Kidney capillary endothelial cell (primary cell): ENCODE data around the gene C1orf167.

Source experiments
- DNase-seq: peaks from one replicate; pipeline ENCODE4 v3.0.0-alpha.2; 2018; ENCODE audit warnings: low spot score

The C1orf167 gene

DNA sequence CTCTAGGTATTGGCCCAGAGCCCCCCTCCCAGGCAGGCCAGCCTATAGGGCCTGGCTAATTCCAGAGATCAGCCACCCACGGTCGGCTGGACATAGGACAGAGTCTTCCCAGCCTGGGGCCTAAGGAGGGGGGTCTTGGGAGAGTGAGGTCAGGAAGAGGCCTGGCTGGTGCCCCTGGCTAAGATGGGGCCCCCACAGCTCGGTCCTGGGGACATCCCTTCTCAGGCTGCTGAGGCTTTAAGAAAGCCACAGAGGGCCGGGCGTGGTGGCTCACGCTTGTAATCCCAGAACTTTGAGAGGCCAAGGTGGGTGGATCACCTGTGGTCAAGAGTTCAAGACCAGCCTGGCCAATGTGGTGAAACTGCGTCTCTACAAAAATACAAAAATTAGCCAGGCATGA, 2.5 kb downstream of the C1orf167 start:
- no peak for DNase-seq

DNA sequence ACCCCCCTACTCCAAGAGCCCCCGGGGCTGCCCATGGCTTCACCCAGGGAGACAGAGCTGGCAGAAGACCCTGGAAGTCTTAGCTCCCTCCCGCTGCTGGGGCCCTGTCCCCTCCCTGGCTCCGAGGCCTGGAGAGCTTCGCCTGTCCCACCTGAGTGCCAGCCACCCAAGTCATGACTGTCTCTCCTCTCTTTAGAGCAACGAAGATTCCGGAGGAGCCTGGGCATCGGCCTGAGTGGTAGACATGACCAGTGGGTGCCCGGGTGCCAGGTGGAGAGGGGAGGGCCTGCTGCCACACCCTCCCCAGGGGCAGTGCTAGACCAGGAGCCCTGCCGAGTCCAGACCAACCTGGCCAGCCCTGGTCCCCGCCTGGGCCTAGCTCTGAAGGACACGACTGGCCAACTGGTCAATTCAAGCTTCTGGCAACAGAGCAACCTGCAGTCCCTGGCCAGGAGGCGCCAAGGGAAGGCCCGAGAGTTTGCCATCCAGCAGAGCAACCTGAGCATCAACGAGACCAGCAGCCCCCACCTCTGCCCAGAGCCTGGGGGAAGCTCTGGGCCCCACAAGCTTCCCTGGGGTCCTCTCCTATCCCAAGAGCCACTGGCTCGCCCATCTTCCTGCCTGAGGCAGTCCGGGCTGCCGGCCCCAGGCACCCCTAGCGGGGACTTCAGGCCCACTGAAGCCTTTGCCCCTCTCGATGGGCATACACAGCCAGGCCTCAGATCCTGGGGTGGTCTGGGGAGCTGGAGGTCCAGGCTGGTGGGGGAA, 3.9 kb downstream of the C1orf167 start:
- no peak for DNase-seq

DNA sequence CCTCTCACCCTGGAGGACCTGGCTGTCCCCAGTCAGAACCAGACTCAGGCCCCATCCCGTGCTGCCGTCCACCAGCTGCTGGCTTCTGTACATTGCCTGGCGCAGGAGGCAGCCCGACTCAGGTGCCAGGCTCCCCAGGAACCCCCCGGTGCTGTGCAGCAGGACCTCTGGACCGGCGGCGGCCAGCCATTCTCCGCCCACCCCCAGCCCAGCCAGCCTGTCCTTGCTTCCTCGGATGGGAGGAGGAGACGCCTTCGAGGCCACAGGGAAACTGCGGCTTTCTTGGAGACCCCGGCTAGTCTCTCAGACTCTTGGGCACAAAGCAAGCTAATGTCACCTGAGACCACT, 4.4 kb downstream of the C1orf167 start:
- no peak for DNase-seq

DNA sequence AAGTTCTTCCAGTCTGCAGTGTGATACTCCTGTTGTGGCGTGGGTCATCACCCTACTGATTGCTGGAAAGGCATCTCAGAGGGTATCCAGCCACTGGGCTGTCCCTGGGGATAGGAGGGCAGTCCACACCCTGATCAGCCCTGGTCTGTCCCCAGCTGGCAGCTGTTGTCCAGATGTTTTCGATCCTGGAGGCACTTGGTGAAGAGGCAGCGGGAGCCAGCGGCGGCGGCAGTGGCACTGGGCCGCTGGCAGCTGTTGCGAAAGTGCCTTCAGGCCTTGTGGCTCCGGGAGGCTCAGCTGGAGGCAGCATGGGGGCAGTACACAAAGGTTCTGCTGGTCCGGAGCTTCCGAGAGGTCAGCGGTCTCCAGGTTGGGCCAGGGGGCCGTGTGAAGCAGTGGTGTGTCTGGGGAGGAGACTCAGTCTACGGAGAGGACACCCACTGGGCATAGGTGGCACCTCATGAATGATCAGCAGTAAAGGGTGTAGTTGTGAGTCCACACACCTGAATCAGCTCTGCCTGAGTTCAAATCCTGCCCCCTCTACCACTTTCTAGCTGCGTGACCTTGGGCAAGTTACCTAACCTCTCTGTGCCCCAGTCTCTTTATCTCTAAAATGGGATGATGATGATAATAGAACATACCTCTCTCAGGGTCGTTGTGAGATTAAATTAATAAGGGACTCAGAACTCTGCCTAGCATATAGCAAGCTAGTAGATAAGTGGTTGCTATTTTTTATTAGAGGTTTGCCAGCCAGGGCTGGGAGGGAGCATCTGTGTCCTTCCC, 6.1 kb downstream of the C1orf167 start:
- DNase-seq: no peak

DNA sequence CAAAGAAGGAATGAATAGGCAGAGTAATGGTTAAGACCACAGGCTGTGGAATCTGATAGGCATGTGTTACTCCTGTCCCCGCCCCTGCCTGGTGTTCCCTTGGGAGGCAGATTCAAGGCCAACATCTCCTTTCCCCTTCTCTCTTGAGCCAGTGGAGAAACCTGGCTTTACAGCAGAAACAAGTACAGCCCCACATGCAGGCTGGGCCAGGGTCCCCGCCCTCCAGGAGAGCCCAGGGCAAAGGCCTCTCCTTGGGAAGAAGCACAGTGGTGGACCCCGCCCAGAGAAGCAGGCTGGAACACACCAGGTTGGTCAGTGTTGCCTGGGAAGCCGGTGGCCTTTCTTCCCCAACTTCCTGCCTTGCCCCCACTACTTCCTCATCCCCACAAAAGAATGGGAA, 6.8 kb downstream of the C1orf167 start:
- DNase-seq: no peak

DNA sequence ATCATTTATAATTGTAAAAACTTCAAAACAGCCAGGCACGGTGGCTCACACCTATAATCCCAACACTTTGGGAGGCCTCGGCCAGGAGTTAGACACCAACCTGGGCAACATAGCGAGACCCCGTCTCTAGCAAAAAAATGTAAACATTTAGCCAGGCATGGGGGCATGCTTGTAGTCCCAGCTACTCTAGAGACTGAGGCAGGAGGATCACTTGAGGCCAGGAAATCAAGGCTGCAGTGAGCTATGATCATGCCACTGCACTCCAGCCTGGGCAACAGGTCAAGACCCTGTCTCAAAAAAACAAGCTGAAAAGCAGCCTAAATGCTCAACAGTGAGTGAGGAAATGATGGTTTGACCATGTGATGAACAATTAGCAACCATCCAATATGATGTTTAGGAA, 7.3 kb downstream of the C1orf167 start:
- DNase-seq: no peak

DNA sequence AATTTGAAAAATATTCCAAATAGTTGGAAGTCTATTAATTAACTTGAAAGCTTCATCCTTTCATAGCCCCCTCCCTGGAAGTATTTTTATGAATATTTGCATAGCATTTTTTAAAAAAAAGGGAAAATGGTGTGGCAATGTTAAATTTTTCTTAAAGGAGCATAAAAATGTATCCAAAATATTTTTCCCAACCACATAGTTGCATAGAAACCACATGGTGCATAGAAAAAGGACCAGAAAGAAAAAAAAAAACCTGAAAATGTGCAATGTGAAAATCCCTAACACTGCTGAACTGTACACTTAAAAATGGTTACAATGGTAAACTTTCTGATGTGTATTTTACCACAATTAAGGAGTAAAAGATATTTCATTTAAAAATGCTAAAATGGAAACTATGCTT, 8.0 kb downstream of the C1orf167 start:
- DNase-seq: no peak

DNA sequence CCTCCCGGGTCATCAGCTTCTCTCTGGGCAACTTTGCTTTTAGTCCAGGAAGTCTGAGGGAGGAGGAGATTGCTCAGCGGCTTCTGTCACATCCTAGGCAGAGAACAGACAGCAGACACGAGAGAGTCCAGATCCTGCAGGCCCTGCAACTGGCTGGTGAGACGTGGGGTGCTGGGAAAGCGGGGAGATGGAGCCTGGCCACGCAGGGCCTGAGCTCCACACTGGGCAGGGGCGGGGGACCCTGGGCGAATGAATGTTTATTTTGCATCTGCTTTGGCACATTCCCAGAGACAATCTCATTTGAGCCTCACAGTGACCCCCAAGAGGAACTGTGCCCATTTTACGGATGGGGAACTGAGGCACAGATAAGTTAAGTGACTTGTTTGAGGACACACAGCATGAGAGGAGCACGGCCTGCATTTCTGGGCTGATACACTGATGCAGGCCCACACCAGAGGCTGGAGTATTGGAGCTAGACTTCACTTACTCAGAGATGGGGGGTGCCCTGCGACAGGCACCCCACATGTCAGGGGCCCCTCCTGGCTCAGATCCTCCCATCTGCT, 9.6 kb downstream of the C1orf167 start:
- DNase-seq: no peak

DNA sequence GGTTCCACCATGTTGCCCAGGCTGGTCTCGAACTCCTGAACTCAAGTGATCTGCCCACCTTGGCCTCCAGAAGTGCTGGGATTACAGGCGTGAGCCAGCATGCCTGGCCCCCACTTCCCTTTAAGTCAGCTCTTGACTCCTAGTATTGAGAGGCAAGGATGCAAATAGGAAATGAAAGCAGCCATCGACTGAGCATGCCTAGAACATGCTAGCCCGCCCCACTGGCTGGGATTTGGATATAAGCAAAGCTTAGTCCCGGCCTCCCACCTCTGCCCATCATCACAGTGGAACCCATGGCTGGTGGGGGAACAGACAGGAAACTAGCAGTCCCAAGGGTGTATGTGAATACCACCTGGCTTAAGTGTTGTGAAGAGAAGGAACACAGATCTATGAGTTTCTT, 10.5 kb downstream of the C1orf167 start:
- no peak for DNase-seq

DNA sequence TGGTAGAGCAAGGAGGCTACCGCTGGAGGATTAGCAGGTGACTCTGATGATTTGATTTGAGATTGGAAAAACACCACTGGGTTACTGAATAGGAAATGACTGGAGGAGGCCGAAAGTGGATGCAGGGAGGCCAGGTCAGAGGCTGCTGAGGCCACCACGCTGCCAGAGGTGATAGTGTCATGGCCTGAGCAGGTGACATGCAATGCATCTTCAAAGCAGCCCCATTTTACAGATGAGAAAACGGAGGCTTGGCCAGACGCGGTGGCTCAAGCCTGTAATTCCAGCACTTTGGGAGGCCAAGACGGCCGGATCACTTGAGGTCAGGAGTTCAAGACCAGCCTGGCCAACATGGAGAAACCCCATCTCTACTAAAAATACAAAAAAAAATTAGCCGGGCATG, 12.8 kb downstream of the C1orf167 start:
- DNase-seq: no peak

DNA sequence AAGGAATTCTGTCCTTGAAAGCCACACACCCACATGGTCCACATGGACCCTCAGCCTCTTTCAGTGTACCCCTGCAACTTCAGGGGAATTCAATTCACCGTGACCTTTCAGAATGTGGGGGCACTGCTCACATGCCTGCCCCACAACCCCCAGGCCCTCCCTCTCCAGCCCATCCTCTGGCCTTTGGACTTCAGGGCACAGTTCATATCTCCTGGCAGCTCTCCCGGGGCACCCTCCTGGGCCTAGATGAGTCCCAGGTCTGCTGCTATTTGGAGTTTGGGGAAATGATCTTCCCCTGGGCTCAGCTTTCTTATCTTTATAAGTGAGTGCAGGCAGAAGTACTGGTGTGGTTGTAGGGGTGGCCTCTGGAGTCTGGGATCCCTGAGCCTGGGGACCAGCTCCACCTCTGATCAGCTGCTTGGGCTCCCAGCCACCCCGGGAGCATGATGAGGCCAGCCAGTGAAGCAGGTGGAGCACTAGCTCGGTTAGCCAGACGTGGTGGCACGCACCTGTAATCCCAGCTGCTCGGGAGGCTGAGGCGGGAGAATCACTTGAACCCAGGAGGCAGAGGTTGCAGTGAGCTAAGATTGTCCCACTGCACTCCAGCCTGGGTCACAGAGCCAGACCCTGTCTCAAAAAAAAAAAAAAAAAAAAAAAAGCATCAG, 15.8 kb downstream of the C1orf167 start:
- no peak for DNase-seq

DNA sequence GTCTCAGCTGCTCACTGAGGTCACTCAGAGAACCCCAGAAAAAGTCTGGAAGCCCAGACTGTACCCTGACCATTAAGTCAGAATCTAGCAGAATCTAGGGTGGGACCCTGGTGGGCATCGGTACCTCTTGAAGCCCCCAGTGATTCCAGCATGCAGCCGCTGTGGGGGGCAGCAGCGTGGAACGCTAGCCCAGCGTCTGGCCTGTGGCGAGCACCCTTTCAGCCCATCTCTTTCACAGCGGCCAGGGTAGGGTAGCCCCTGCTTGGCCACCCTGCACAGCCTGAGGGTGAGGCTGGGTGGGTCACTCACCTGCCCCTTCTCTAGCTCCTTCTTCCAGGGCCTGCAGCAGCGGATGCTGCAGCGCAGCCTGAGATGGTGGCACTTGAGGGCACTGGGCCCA, 16.3 kb downstream of the C1orf167 start:
- DNase-seq: no peak

DNA sequence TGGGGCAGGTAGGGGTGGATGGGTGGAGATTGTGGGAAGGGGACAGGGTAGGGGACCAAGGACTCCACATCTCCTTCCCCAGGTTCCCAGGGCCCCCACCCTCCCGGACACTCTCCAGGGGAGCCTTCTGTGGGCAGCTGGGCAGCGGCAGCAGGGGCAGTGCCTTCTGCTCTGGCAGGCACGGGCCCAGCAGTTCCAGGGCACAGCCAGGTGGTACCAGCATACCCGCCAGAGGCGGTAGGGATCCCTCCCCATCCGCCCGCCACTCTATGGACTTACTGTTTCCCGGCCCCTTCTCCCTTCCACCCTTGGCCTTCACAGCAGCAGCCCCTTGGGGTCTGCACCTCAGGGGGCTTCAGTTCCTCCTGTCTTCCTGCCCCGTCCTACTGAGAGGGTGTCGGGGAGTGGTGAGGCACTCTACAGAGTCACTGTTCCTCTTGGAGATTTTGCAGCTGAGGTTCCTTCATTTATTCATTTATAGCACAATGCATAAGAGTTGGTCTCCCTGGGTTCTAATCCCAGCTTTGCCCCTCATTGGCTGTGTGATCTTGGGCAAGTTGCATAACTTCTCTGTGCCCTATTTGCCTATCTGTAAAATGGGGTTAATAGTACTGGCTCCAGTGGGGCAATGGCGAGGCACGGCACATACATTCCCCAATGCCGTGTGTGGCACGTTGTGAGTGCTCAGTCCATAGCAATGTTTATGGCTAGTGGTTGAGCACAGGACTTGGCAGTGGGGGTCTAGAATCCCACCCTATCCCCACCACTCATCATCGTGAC, 17.0 kb downstream of the C1orf167 start:
- no peak for DNase-seq

DNA sequence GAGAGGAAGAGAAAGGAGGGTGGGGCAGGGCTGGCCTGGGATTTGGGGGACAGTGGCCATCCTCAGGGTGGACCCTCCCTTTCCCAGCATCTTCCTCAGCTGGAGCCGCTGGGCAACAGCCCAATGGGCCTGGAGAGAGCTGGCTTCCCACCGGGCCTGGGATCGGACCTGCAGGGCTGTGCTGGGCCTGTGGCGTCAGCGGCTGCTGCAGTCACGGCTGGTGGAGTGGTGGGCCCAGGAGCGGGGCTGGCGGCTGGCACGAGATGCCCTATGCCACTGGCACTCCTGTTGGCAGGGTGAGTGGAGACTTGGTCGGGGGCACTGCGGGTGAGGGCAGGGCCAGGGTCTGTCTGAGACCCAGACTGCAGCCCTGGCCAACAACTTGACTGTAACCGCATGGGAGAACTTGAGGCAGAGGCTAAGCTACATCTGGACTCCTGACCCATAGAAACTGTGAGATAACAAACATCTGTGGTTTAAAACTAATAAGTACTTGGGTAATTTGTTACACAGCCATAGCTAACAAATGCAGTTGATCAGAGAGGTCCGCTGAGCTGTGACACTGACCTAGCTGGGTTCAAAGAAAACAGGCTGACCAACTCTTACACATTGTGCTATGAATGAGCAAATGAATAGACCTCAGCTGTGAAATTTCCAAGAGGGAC, 17.9 kb downstream of the C1orf167 start:
- no peak for DNase-seq

DNA sequence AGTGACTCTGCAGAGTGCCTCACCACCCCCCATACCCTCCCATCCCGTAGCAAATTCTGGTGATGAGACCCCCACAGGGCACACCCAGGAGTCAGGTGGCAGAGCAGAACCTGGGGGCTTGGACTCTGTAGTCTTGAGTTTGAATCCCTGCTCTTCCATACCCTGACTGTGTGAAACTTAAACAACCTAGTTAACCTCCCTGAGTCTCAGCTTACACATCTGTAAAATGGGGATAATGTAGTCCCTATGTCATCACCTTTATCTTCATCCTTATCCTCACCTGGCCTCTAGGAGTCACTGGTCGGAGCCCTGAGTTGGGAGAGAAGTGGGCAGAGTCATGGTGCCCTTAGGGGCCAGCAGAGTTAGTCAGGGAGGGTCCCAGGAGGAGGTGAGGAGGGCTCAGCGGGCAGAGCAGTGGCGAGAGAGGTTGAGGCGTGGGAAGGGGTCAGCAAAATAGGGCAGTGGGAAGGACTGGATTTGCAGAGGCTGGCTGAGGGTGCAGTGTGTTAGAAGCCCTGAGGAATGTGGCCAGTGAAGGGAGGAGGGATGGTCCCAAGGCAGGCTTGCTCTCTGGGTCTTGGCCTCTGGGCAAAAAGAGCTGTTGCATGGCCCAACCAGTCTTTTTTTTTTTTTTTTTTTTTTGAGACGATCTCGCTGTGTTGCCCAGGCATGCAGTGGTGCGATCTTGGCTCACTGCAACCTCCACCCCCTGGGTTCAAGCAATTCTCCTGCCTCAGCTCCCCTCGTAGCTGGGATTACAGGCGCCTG, 18.6 kb downstream of the C1orf167 start:
- DNase-seq: no peak

DNA sequence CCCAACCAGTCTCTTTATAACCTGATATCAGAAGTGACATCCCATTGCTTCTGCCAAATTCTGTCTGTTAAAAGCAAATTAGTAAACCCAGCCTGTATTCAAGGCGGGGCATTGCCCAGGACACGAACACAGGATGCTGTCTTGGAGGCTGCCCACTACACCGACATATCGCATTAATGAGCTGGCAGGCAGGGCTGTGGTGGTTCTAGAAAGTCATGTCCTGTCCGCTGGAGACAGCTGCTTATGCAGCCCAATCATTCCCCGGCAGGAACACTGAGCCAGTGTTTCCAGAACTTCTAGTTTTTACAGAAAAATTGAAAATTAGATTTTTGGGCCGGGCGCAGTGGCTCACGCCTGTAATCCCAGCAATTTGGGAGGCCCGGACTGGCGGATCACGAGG, 19.3 kb downstream of the C1orf167 start:
- peak; percentile 22 for DNase-seq

DNA sequence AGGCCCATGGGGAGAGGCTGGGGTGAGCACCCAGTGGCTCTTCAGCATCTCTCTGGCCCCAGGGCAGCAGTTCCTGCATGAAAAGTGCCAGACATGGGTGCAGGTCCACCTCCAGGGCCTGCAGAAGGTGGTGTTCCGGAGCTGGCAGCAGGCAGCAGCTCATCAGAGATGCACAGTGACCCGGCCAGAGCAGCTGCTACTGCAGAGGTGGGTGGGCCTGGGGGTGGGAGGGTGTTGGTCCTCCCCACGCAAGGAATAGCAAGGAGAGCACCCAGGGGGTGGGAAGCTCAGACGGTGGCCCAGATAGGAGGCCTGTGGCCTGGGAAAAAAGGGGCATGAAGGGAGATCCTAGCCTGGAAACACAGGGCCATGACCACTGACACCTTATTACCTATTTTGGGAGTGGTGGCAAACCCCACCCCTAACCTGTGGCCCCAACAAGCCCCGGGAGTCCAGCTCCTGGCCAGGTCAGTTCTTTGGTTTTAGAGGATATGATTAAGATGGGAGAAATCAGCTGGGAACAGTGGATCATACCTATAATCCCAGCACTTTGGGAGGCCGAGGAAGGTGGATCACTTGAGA, 20.2 kb downstream of the C1orf167 start:
- no peak for DNase-seq

DNA sequence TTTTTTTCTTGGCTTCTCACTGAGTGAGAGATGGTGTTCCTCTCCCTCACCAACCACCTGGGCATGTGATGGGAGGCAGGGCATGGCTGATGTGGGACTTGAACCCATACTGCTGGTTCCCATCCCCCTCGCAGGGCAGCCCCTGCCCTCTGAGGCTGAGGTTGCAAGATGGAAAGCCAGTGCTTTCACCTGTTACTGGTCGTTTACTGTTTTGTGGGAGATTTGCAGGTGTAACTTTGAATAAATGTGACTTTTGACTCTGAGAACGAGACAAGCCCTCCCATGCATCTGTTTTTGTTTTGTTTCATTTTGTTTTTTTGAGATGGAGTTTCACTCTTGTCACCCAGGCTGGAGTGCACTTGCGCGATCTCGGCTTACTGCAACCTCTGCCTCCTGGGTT, 21.6 kb downstream of the C1orf167 start:
- DNase-seq: no peak

DNA sequence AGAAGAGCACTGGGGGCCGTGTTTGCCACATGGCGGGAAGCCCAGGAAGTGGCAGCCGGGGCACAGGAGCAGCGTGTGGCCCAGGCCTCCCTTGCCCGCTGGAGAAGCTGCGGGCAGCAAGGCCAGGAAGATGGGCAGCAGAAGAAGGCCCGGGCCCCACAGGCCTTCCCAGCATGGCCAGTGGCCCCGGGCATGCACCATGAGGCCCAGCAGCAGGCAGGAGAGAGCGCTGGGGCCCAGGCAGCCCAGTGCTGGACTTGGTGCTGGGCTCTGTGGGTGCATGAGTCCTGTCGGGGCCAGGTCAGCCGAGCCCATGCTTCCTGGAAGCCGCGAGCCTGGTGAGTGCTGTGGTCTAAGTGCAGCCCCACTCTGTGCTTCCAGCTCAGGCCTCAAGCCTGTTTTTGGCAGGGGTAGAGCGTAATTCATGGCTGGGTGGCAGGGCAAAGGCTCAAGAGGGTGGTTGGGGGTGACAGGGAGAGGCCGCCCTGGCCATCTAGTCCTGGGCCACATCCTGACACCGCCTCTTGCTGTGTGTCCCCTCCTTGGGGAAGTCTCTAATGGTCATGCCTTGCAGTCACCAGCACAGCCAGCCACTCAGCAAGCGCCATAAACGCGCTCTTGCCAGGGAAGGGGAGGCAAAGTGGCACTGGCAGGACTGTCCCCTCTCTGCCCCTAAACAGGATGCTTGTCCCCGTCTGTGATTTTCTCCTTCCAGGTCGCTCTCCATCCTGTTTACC, 22.4 kb downstream of the C1orf167 start:
- no peak for DNase-seq
